OCI-LY7 (cell line): Measurements from ENCODE around the gene HPGDS. TPM values are rescaled to one million over a fixed set of nuclear protein-coding genes. Genes with fewer than 3 reads are reported as not detected.

ENCODE experiments used
- BruUV-seq: library from RNA; stranded (reverse); fragments of 400-500 nt; replicated peaks from 2 replicates; lab custom pipeline; 2021; lab: Mats Ljungman, UMichigan
- CTCF ChIA-PET: fragments of 300-600 bp; sonication (Branson Sonifier 250); formaldehyde crosslinking; loops from one replicate; lab custom pipeline; 2022; ENCODE audit warnings: antibody characterized with exemption; ENCODE audit not compliant: unreplicated experiment; lab: Charles Lee
- POLR2A ChIA-PET: fragments of 300-600 bp; sonication (Branson Sonifier 250); formaldehyde crosslinking; loops from one replicate; lab custom pipeline; 2022; ENCODE audit warnings: antibody characterized with exemption; lab: Charles Lee
- DNase-seq: peaks from one replicate; pipeline ENCODE4 v3.0.0-alpha.2; 2015; ENCODE audit warnings: low spot score
- H2AFZ ChIP-seq: fragments of 200-600 bp; sonication (generic), shearing (Covaris generic); 2 replicates; pipeline ENCODE4 v1.6.1; 2014; ENCODE audit warnings: mild to moderate bottlenecking, antibody characterized with exemption, low read length, moderate library complexity
- H3K27ac ChIP-seq: fragments of 200-600 bp; sonication (generic); 2 replicates; pipeline ENCODE4 v1.5.1; 2014; ENCODE audit warnings: mixed run types, low read depth, mild to moderate bottlenecking, moderate library complexity, low read length, inconsistent platforms; ENCODE audit not compliant: poor library complexity, severe bottlenecking
- H3K36me3 ChIP-seq: fragments of 200-600 bp; sonication (generic); 2 replicates; pipeline ENCODE4 v1.6.1; 2014; ENCODE audit warnings: mild to moderate bottlenecking, antibody characterized with exemption, low read length, moderate library complexity, mixed read lengths; ENCODE audit not compliant: insufficient read depth
- H3K4me1 ChIP-seq: fragments of 200-600 bp; sonication (generic); 2 replicates; pipeline ENCODE4 v1.5.1; 2014; ENCODE audit warnings: mild to moderate bottlenecking, low read length; ENCODE audit not compliant: insufficient read depth, poor library complexity, severe bottlenecking
- H3K4me2 ChIP-seq: fragments of 200-600 bp; sonication (generic); 2 replicates; pipeline ENCODE4 v1.6.1; 2014; ENCODE audit warnings: mild to moderate bottlenecking, low read length
- H3K4me3 ChIP-seq: fragments of 200-600 bp; sonication (generic); 2 replicates; pipeline ENCODE4 v1.5.1; 2014; ENCODE audit warnings: mild to moderate bottlenecking, low read depth, low read length; ENCODE audit not compliant: poor library complexity, severe bottlenecking
- H3K79me2 ChIP-seq: fragments of 200-600 bp; sonication (generic); 2 replicates; pipeline ENCODE4 v1.6.1; 2016; ENCODE audit warnings: low read depth, mild to moderate bottlenecking, low read length, moderate library complexity, mixed read lengths; ENCODE audit not compliant: insufficient read depth
- H3K9me2 ChIP-seq: fragments of 200-600 bp; sonication (generic); 2 replicates; pipeline ENCODE4 v1.6.1; 2016; ENCODE audit warnings: mild to moderate bottlenecking, low read length, mixed read lengths; ENCODE audit not compliant: insufficient read depth
- H3K9me3 ChIP-seq: fragments of 200-600 bp; sonication (generic); 2 replicates; pipeline ENCODE4 v1.6.1; 2014; ENCODE audit warnings: mild to moderate bottlenecking, mixed run types, low read length, mixed read lengths
- H4K20me1 ChIP-seq: fragments of 200-600 bp; sonication (generic); 2 replicates; pipeline ENCODE4 v1.6.1; 2014; ENCODE audit warnings: mild to moderate bottlenecking, antibody characterized with exemption, low read length, moderate library complexity, mixed read lengths; ENCODE audit not compliant: insufficient read depth
- CTCF ChIP-seq: fragments of 200-600 bp; sonication (generic); conservative IDR thresholded peaks from 2 replicates; pipeline ENCODE4 v1.5.1; 2014; ENCODE audit warnings: mild to moderate bottlenecking, antibody characterized with exemption, low read length, moderate library complexity, mixed read lengths
- EZH2phosphoT487 ChIP-seq: fragments of 200-600 bp; sonication (generic); IDR thresholded peaks from 2 replicates; pipeline ENCODE4 v1.6.1; 2018; ENCODE audit warnings: low read depth, borderline replicate concordance, mild to moderate bottlenecking, mixed run types, antibody characterized with exemption, low read length, moderate library complexity, mixed read lengths
- intact Hi-C: fragments of 100-400 bp; cut with micrococcal nuclease; formaldehyde crosslinking; loops from one replicate; pipeline ENCODE4 v1.10.0; 2022; ENCODE audit not compliant: unreplicated experiment
- total RNA-seq, 2 experiments: library from RNA; depleted of rRNA in 1 of 2; stranded (reverse); fragments of >200 nt in 1 of 2; shearing (Covaris generic) in 1 of 2; gene quantifications; 2 replicates each; pipeline ENCODE4 v1.2.3, GENCODE V29; 2014 to 2022

Gene HPGDS
- total RNA-seq, 2 experiments from 2014 or later, result not detected

GRCh38 chr4:94363136-94363655 is 20.6 kb upstream of the HPGDS start:
- intact Hi-C loops, result no loop called here
- H3K4me2 ChIP-seq, result no peak overlapping the region
- TF ChIP-seq EZH2phosphoT487, result no peak
- TF ChIP-seq CTCF, result no peak

GRCh38 chr4:94359838-94360237 is 17.2 kb upstream of the HPGDS start:
- no TSS peak for BruUV-seq
- TF ChIP-seq CTCF (no peak), EZH2phosphoT487 (no peak)
- H3K9me2 ChIP-seq, result no peaks in the 10 kb centered on the region
- DNase-seq, result no peak
- H3K4me2 ChIP-seq, result no peak overlapping the region
- no peaks in the 10 kb centered on the region for H3K36me3 ChIP-seq
- intact Hi-C loops, result no loop called here
- no peak overlapping the region for H3K4me3 ChIP-seq
- no peak overlapping the region for H2AFZ ChIP-seq
- ChIA-PET CTCF (no interaction called here), POLR2A (interaction anchor here (0.6 kb wide), 1 partner anchor 63 kb away, joined by 3 read pairs; no protein-coding TSS in a partner anchor)
- no peaks in the 10 kb centered on the region for H3K4me1 ChIP-seq
- H3K79me2 ChIP-seq, result no peaks in the 10 kb centered on the region
- H3K27ac ChIP-seq, result no peak overlapping the region
- no peaks in the 10 kb centered on the region for H3K9me3 ChIP-seq
- no peaks in the 10 kb centered on the region for H4K20me1 ChIP-seq

More at GRCh38 chr4:94363136-94363655, 20.6 kb upstream of the HPGDS start:
- Histone ChIP-seq H4K20me1 (no peaks in the 10 kb centered on the region), H3K9me2 (no peaks in the 10 kb centered on the region), H2AFZ (no peak overlapping the region), H3K4me3 (no peak overlapping the region), H3K79me2 (no peaks in the 10 kb centered on the region), H3K9me3 (no peaks in the 10 kb centered on the region), H3K27ac (no peak overlapping the region), H3K36me3 (no peaks in the 10 kb centered on the region), H3K4me1 (no peaks in the 10 kb centered on the region)
- ChIA-PET POLR2A (interaction anchor here (0.7 to 1.0 kb wide), 2 partner anchors 24 to 32 kb away, joined by 4 to 5 read pairs; no protein-coding TSS in a partner anchor), CTCF (no interaction called here)
- no peak for DNase-seq
- BruUV-seq, result no TSS peak

GRCh38 chr4:94359221-94359620 is 16.6 kb upstream of the HPGDS start:
- DNase-seq, result no peak
- no peaks in the 10 kb centered on the region for H3K36me3 ChIP-seq
- TF ChIP-seq CTCF (no peak), EZH2phosphoT487 (no peak)
- CTCF ChIA-PET, result no interaction called here
- no peak overlapping the region for H3K4me2 ChIP-seq
- intact Hi-C loops, result no loop called here
- no peaks in the 10 kb centered on the region for H3K9me2 ChIP-seq
- POLR2A ChIA-PET, result interaction anchor here (0.6 kb wide), 1 partner anchor 63 kb away, joined by 3 read pairs; no protein-coding TSS in a partner anchor
- H3K9me3 ChIP-seq, result no peaks in the 10 kb centered on the region
- no peak overlapping the region for H2AFZ ChIP-seq
- H3K4me3 ChIP-seq, result no peak overlapping the region
- BruUV-seq, result no TSS peak
- no peaks in the 10 kb centered on the region for H3K79me2 ChIP-seq
- no peaks in the 10 kb centered on the region for H3K4me1 ChIP-seq
- no peaks in the 10 kb centered on the region for H4K20me1 ChIP-seq
- no peak overlapping the region for H3K27ac ChIP-seq
